Posterior vena cava (tissue), 2 donors: ENCODE measurements around the gene KPNA1. TPM values are rescaled to one million over a fixed set of nuclear protein-coding genes. Genes with fewer than 3 reads are reported as not detected.

Source experiments
- DNase-seq: peaks from one replicate; pipeline ENCODE4 v3.0.0-alpha.2; 2020; ENCODE audit warnings: low spot score
- intact Hi-C, 2 donors: fragments of 100-400 bp; cut with DNase I; formaldehyde crosslinking; loops; one replicate each; pipeline versions ENCODE4 v1.14.1 to v1.14.2; 2022 to 2023
- total RNA-seq, 2 donors: library from RNA; stranded (reverse); fragmentation: NEBNext Ultra II Directional; extraction: Animal tissue kit (Norgen Biotek cat#: 25700); gene quantifications; one replicate each; pipeline ENCODE4 v1.2.1, GENCODE V29; 2021
- donor health status: DM: yes; HTN: yes; CAD: no.
- donor health status: DM: yes; HTN: yes; CAD: no.

Gene KPNA1
- total RNA-seq, 2 donors from 2014 or later, result 62.4 to 80.3 TPM

GRCh38 chr3:122443090-122443489 is 71.6 kb downstream of the KPNA1 start:
- intact Hi-C loops, result no loop called here
- DNase-seq, result no peak

GRCh38 chr3:122435950-122436349 is 78.8 kb downstream of the KPNA1 start:
- DNase-seq, result no peak
- intact Hi-C loops, result no loop called here

- no peak for DNase-seq
- intact Hi-C loops, result no loop called here
Observed at GRCh38 chr3:122430371-122430770, 84.4 kb downstream of the KPNA1 start.

- no peak for DNase-seq
Observed at GRCh38 chr3:122427857-122428471, 86.8 kb downstream of the KPNA1 start.

GRCh38 chr3:122421836-122422235 is 92.9 kb downstream of the KPNA1 start:
- intact Hi-C loops, result no loop called here
- DNase-seq, result no peak

More at GRCh38 chr3:122427857-122428471, 86.8 kb downstream of the KPNA1 start:
- intact Hi-C loops, result no loop called here

- intact Hi-C loops, result no loop called here
- DNase-seq, result no peak
Observed at GRCh38 chr3:122421101-122421500, 93.6 kb downstream of the KPNA1 start.

DNA sequence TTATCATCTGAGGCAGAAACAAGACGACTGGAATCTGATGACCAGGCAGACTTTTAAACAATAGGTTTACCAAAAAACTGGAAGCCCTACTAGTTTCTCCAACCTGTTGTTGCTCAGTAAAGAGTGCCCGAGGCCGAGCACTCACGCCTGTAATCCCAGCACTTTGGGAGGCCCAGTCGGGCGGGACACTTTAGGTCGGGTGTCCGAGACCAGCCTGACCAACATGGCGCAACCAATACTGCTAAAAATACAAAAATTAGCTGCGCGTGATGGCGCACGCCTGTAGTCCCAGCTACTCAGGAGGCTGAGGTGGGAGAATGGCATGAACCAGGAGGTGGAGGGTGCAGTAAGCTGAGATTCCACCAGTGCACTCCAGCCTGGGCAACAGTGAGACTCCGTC is 97.8 kb downstream of the KPNA1 start:
- intact Hi-C loops, result loop anchor here in 1 of 2 donors (10.0 kb wide), 1 partner anchor 1128 kb away; no protein-coding TSS in a partner anchor
- no peak for DNase-seq

DNA sequence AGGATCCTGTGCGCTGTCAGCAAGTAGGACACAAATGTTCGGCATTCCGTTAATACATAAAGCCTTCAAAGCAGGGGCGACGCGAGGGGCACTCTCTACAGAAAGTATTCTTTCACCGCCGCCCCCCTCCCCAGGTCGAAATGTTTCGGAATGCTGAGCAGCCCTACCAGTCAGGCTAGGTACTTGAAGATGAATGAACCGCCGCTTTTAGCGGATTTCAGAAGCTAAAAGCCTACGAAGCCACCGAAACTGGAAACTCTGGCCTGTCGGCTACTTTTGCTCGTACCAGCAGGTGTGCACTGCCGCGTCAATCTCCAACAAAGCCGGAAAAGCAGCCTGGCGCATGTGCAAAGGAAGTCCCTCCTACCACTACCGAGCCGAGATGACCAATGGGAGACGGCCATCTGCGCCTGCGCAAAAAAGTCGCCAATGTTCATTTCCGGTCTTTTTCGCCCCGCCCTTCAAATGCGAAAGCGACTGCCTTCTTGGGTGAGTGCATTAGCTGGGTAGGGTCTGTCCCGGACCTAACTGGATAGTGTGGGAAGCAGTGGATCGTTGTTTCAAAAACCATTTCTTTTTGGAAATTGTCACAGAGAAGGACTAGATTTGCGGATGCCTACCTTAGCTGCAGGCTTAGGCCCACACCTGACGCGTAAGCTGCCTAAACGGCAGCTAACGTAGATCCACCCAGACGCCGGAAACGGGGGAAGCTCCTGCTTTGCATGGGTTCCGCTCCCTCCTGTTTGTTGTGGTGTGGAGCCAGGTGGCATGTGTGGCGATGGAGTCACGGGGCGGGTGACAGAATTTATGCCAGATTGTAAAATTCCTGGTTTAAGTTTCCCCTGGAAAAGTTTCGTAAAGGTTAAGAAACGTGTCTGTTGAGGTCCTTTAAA is 98.7 kb downstream of the KPNA1 start, which contains the start of gene WDR5B:
TSS of gene WDR5B (minus strand) at position 301 of the 893 bp plus-strand sequence. CDS start 534 bp downstream, outside the sequence.
- intact Hi-C loops, result loop anchor here in 1 of 2 donors (10.0 kb wide), 1 partner anchor 1129 kb away; no protein-coding TSS in a partner anchor

GRCh38 chr3:122415104-122415744 is 99.5 kb downstream of the KPNA1 start:
- intact Hi-C loops, result loop anchor here in 1 of 2 donors (10.0 kb wide), 1 partner anchor 1130 kb away; no protein-coding TSS in a partner anchor
- DNase-seq, result no peak

More for the DNA sequence above, 98.7 kb downstream of the KPNA1 start, which contains the start of gene WDR5B:
- peak; percentile 99 for DNase-seq

DNA sequence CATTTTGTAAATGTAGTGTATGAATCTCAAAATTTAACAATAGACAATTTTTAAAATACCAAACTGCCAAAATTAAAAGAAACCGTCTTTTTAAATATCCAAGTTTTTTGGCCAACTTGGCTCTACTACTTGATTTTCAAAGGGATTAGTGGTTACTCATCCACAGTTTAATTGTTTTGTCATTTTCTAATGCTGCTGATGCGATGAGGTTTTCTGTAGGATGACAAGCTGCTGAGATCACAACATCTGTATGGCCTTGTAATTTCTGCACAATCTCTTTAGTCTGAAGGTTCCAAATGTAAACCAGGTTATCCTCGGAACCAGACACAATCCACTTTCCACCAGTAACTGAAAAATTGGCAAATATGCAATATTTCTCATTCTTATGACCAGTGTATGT is 100.3 kb downstream of the KPNA1 start:
- intact Hi-C loops, result loop anchor here in 1 of 2 donors (10.0 kb wide), 1 partner anchor 1130 kb away; no protein-coding TSS in a partner anchor
- DNase-seq, result no peak

DNA sequence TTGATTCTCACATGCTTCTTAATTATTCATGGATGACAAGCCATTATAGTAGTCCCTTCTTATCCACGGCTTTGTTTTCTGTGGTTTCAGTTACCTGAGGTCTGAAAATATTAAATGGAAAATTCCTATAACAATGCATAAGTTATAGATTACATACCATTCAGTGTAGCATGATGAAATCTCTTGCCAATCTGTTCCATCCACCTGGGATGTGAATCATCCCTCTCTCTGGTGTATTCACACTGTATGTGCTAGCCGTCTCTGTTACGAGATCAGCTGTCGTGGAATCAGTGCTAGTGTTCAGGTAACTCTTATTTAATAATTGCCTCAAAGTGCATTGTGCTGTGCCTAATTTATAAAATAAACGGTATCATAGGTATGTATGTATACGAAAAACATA is 104.1 kb downstream of the KPNA1 start:
- DNase-seq, result no peak
- intact Hi-C loops, result loop anchor here in 1 of 2 donors (10.0 kb wide), 1 partner anchor 1134 kb away; no protein-coding TSS in a partner anchor

GRCh38 chr3:122410111-122410510 is 104.6 kb downstream of the KPNA1 start:
- intact Hi-C loops, result loop anchor here in 1 of 2 donors (10.0 kb wide), 1 partner anchor 1135 kb away; no protein-coding TSS in a partner anchor
- DNase-seq, result no peak

DNA sequence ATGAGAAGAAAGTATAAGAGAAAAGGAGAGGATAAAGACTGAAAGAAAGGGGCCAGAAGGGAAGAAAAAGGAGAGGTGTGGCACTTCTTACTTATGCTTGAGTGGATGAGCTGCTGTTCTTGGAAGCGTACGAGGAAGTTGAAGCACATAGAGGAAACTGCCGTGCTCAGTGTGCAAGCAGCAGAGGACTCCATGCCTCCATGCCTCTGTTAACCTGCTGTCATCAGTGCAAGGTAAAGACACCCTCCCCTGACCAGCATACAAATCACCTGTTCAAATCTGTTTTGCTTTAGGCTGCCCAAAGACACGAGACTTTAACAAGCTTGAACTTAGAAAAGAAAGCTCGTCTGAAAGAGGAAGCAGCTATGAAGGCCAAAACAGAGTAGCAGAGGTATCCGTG is 105.3 kb downstream of the KPNA1 start:
- intact Hi-C loops, result no loop called here

DNA sequence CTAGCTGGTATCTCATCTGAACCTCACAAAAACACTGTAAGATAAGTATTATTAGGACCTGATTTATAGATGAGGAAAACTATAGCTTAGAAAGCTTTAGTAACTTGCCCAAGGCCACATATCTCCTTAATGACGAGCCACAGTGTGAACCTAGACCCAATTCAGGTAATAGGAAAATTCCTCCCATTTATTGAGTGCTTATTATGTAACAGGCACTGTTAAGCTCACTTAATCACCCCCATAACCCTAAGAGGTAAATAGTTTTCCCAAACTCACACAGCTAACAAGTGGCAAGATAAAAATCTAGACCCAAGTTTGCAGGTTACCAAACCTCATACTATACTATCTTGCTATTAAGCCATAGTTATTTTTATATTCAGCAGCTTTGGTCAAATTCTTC is 106.8 kb downstream of the KPNA1 start:
- DNase-seq, result no peak
- intact Hi-C loops, result no loop called here

More for the DNA sequence above, 105.3 kb downstream of the KPNA1 start:
- no peak for DNase-seq

- DNase-seq, result no peak
- intact Hi-C loops, result no loop called here
Observed at GRCh38 chr3:122406198-122406597, 108.5 kb downstream of the KPNA1 start.

DNA sequence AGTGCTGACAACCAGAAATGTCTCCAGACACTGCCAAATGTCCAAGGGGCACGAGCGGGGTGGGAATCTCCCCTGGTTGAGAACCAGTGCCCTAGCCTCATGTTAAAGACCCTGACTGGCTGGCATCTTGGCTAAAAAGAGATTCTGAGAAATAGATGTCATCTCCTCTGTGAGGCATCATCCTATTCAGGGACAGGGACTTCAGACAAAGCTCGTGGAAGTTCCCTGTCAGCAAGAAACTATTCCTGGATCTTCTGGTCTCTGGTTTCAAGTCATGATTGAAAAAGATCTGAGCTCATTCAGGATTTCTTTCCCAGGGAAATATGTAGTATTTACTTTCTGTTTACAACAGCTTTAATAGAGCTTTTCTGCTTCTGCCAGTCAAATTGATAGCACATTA is 109.7 kb downstream of the KPNA1 start:
- intact Hi-C loops, result no loop called here
- DNase-seq, result no peak

GRCh38 chr3:122403489-122403888 is 111.2 kb downstream of the KPNA1 start:
- no peak for DNase-seq
- intact Hi-C loops, result no loop called here

DNA sequence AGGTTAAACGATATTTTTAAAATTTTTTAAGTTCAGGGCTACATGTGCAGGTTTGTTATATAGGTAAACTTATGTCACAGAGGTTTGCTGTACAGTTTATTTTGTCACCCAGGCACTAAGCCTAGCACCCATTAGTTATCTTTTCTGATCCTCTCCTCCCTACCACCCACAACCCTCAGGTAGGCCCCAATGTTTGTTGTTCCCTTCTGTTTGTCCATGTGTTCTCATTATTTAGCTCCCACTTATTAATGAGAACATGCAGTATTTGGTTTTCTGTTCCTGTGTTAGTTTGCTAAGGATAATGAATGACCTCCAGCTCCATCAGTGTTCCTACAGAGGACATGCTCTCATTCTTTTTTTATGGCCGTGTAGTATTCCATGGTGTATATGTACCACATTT is 115.8 kb downstream of the KPNA1 start:
- intact Hi-C loops, result loop anchor here in 1 of 2 donors (10.0 kb wide), 1 partner anchor 286 kb away; the partner anchor contains the start of gene PARP14
- DNase-seq, result no peak

DNA sequence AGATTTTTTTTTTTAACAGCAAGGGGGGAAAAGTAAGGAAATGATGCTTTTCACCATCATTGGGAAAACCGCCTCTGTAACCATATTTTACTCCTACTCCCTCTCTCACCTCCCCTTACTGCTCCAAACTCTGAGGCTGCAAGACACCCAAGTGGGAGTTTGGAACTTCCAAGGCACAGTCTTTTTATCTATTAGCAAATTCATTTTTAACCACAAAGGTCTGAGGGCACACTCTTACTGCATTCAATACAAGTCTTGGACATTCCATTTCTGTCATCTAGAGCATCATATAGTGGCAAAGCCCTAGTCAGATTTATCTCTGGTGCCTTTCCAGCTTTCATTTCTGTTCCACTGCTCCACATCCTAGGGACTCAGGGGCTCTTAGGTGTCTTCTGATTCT is 117.5 kb downstream of the KPNA1 start:
- no peak for DNase-seq
- intact Hi-C loops, result loop anchor here in 1 of 2 donors (10.0 kb wide), 1 partner anchor 288 kb away; the partner anchor contains the start of gene PARP14
